Measurements from ENCODE around the gene SYCE1L.

GRCh38 chr16:77169650-77170236 is 29.5 kb upstream of the SYCE1L start:
- TF ChIP-seq POLR2A (IDR thresholded peaks at IDR 0.05; ENCODE audit: low read depth, low read length) = no peak
- no peak for TF ChIP-seq POLR2AphosphoS5 (IDR thresholded peaks at IDR 0.05; ENCODE audit: low read depth, low read length)
- TF ChIP-seq POU2F2 (IDR thresholded peaks at IDR 0.05; ENCODE audit: low read depth, low read length) = no peak
